ENCODE measurements around the gene ZNF565.
"Not testable (repeated sequence)": the region's sequence is repeated elsewhere in the genome, so short reads cannot be mapped to it uniquely, and the experiment has no call there.

DNA sequence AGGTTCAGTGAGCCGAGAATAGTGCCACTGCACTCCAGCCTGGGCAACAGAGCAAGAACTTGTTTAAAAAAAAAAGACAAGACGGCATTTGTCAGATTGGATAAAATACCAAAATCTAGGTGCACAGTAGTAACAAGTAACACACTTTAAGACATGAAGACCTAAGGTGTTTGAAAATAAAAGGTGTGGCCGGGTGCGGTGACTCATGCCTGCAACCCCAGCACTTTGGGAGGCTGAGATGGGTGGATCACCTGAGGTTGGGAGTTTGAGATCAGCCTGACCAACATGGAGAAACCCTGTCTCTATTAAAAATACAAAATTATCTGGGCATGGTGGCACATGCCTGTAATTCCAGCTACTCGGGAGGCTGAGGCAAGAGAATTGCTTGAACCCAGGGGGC is 27.7 kb downstream of the ZNF565 start:
- TF ChIP-seq, protein P1, sequence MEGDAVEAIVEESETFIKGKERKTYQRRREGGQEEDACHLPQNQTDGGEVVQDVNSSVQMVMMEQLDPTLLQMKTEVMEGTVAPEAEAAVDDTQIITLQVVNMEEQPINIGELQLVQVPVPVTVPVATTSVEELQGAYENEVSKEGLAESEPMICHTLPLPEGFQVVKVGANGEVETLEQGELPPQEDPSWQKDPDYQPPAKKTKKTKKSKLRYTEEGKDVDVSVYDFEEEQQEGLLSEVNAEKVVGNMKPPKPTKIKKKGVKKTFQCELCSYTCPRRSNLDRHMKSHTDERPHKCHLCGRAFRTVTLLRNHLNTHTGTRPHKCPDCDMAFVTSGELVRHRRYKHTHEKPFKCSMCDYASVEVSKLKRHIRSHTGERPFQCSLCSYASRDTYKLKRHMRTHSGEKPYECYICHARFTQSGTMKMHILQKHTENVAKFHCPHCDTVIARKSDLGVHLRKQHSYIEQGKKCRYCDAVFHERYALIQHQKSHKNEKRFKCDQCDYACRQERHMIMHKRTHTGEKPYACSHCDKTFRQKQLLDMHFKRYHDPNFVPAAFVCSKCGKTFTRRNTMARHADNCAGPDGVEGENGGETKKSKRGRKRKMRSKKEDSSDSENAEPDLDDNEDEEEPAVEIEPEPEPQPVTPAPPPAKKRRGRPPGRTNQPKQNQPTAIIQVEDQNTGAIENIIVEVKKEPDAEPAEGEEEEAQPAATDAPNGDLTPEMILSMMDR (IDR thresholded peaks at IDR 0.05 in 2 of 3, conservative IDR thresholded peaks at IDR 0.05 in 1 of 3; ENCODE audit: borderline replicate concordance in 1 of 3, insufficient read depth in 1 of 3, low read depth in 2 of 3, low read length in 2 of 3), result not testable (repeated sequence)
- TF ChIP-seq EGR1 (IDR thresholded peaks at IDR 0.05; ENCODE audit: low read depth); POLR2A (IDR thresholded peaks at IDR 0.05; ENCODE audit: borderline replicate concordance, extremely low read depth, insufficient read depth, insufficient read length); JUND (IDR thresholded peaks at IDR 0.05): not testable (repeated sequence)
